GM12878 (cell line): ENCODE results near the gene SYNJ2. TPM values are rescaled to one million over a fixed set of nuclear protein-coding genes. Genes with fewer than 3 reads are reported as not detected.

ENCODE experiments used
- ATAC-seq: fragments of 200-7000 bp; cut with Tn5 transposase; 3 replicates; pipeline ENCODE4 v1.9.1; 2020; ENCODE audit warnings: mild to moderate bottlenecking, moderate library complexity
- BruUV-seq: library from RNA; stranded (reverse); fragments of 400-500 nt; replicated peaks from 2 replicates; lab custom pipeline; 2021; lab: Mats Ljungman, UMichigan
- CTCF ChIA-PET: fragments of 300-600 bp; sonication (Branson Sonifier 250); formaldehyde crosslinking; extraction: SDS; loops from one replicate; lab custom pipeline; 2021; ENCODE audit warnings: inconsistent platforms; lab: Yijun Ruan, JAX
- POLR2A ChIA-PET: fragments of 350-600 bp; formaldehyde crosslinking; extraction: SDS; loops from one replicate; lab custom pipeline; 2021; ENCODE audit warnings: inconsistent platforms; lab: Charles Lee
- RAD21 ChIA-PET: fragments of 300-600 bp; sonication (Branson Sonifier 250); formaldehyde crosslinking; loops from one replicate; lab custom pipeline; 2023; ENCODE audit warnings: antibody characterized with exemption; ENCODE audit not compliant: unreplicated experiment; lab: Charles Lee
- SMC1A ChIA-PET: fragments of 300-600 bp; sonication (Branson Sonifier 250); formaldehyde crosslinking; loops from one replicate; lab custom pipeline; 2023; ENCODE audit not compliant: unreplicated experiment, uncharacterized antibody; lab: Charles Lee
- DNase-seq: peaks from one replicate; pipeline ENCODE4 v3.0.0-alpha.2; 2011; ENCODE audit warnings: low read depth, low spot score
- FAIRE-seq: peaks from 3 replicates; lab custom pipeline; 2011; peaks lifted over from hg19 to GRCh38; lab: Jason Lieb, UNC
- H2AFZ ChIP-seq: 2 replicates; pipeline ENCODE4 v1.6.0; 2011; ENCODE audit warnings: low read depth, low read length, control low read depth; ENCODE audit not compliant: control insufficient read depth
- H3K27ac ChIP-seq: 2 replicates; pipeline ENCODE4 v1.5.1; 2011; ENCODE audit warnings: control low read depth; ENCODE audit not compliant: control insufficient read depth, insufficient read depth
- H3K27me3 ChIP-seq, 2 experiments: replicated peaks in 1 of 2; 2 replicates each; pipeline versions ENCODE4 v1.6.0 to v1.6.1; 2011; ENCODE audit warnings: low read length in 1 of 2; ENCODE audit not compliant: control insufficient read depth in 2 of 2, insufficient read depth in 2 of 2
- H3K36me3 ChIP-seq, 2 experiments: 2 replicates each; pipeline ENCODE4 v1.5.1; 2011; ENCODE audit warnings: low read length in 1 of 2; ENCODE audit not compliant: control insufficient read depth in 2 of 2, insufficient read depth in 2 of 2
- H3K4me1 ChIP-seq: 2 replicates; pipeline ENCODE4 v1.6.1; 2011; ENCODE audit warnings: mild to moderate bottlenecking, low read length, moderate library complexity, mixed read lengths; ENCODE audit not compliant: control insufficient read depth, insufficient read depth
- H3K4me2 ChIP-seq: 2 replicates; pipeline ENCODE4 v1.6.0; 2011; ENCODE audit warnings: control low read depth; ENCODE audit not compliant: control insufficient read depth, insufficient read depth
- H3K4me3 ChIP-seq: fragments of 200-600 bp; sonication (generic); 2 replicates; pipeline ENCODE4 v1.5.1; 2016
- H3K79me2 ChIP-seq: 2 replicates; pipeline ENCODE4 v1.6.0; 2011; ENCODE audit warnings: low read length; ENCODE audit not compliant: control insufficient read depth, insufficient read depth
- H3K9ac ChIP-seq: 2 replicates; pipeline ENCODE4 v1.8.0; 2011; ENCODE audit warnings: low read length, control low read depth, mixed read lengths; ENCODE audit not compliant: control insufficient read depth, insufficient read depth
- H3K9me3 ChIP-seq: replicated peaks from 3 replicates; pipeline ENCODE4 v1.5.1; 2011; ENCODE audit warnings: mild to moderate bottlenecking, low read length; ENCODE audit not compliant: control insufficient read depth, insufficient read depth
- H4K20me1 ChIP-seq: 2 replicates; pipeline ENCODE4 v1.6.0; 2011; ENCODE audit not compliant: control insufficient read depth, insufficient read depth
- ATF3 ChIP-seq: IDR thresholded peaks from 2 replicates; pipeline ENCODE4 v1.6.1; 2011; ENCODE audit warnings: low read depth, mild to moderate bottlenecking, low read length, moderate library complexity, borderline replicate concordance; ENCODE audit errors: extremely low read depth
- BRCA1 ChIP-seq: IDR thresholded peaks from 2 replicates; pipeline ENCODE4 v1.6.1; 2011; ENCODE audit warnings: low read depth, low read length, improper control_type of control experiment
- CEBPB ChIP-seq, 2 experiments: fragments of 150-350 bp in 1 of 2; IDR thresholded peaks; 2 replicates each; pipeline ENCODE4 v1.6.1; 2012 to 2014; ENCODE audit warnings: low read depth in 2 of 2, low read length in 2 of 2, borderline replicate concordance in 1 of 2, inconsistent platforms in 1 of 2
- CHD4 ChIP-seq: fragments of 200-600 bp; sonication (generic); IDR thresholded peaks from 2 replicates; pipeline ENCODE4 v1.6.1; 2016; ENCODE audit warnings: mild to moderate bottlenecking
- EGR1 ChIP-seq, 2 experiments: IDR thresholded peaks; 1 replicate in 1 of 2; 2 replicates in 1 of 2; pipeline ENCODE4 v1.6.1; 2011 to 2012; ENCODE audit warnings: low read depth in 2 of 2, low read length in 2 of 2, borderline replicate concordance in 1 of 2, mild to moderate bottlenecking in 1 of 2, moderate library complexity in 1 of 2
- ETV6 ChIP-seq, 2 experiments: fragments of 450-650 bp in 1 of 2; IDR thresholded peaks in 1 of 2; conservative IDR thresholded peaks in 1 of 2; 2 replicates each; pipeline ENCODE4 v1.6.1; 2014; ENCODE audit warnings: antibody characterized with exemption in 1 of 2, borderline replicate concordance in 1 of 2, low read depth in 1 of 2, mild to moderate bottlenecking in 1 of 2, moderate library complexity in 1 of 2
- NKRF ChIP-seq: fragments of 450-650 bp; conservative IDR thresholded peaks from 2 replicates; pipeline ENCODE4 v1.6.1; 2017; ENCODE audit warnings: mild to moderate bottlenecking, moderate library complexity
- SMAD1 ChIP-seq: fragments of 450-650 bp; IDR thresholded peaks from 2 replicates; pipeline ENCODE4 v1.6.1; 2018; ENCODE audit warnings: mild to moderate bottlenecking, low read depth; ENCODE audit not compliant: partially characterized antibody
- WRNIP1 ChIP-seq: IDR thresholded peaks from 2 replicates; pipeline ENCODE4 v1.6.1; 2011; ENCODE audit warnings: low read depth, low read length, improper control_type of control experiment, borderline replicate concordance
- YY1 ChIP-seq: IDR thresholded peaks from 2 replicates; pipeline ENCODE4 v1.6.1; 2011; ENCODE audit warnings: low read depth, mild to moderate bottlenecking, low read length
- ZBTB33 ChIP-seq: fragments of 450-650 bp; IDR thresholded peaks from 2 replicates; pipeline ENCODE4 v1.6.1; 2017; ENCODE audit warnings: mild to moderate bottlenecking
- WGBS: methylation state at CpG from one replicate; pipeline ENCODE4 v1.1.6; 2016; ENCODE audit warnings: low lambda C conversion rate; ENCODE audit not compliant: insufficient replicate concordance, insufficient coverage; ENCODE audit errors: missing lambda C conversion rate; 5-methylcytosine and 5-hydroxymethylcytosine counted together
- in situ Hi-C: fragments of 300-500 bp; cut with MboI; formaldehyde crosslinking; loops from 9 replicates; pipeline ENCODE4 v1.14.3; 2018; ENCODE audit warnings: mixed read lengths
- intact Hi-C: fragments of 100-400 bp; cut with micrococcal nuclease; formaldehyde crosslinking; loops from one replicate; pipeline ENCODE4 v1.14.2; 2022; ENCODE audit not compliant: unreplicated experiment
- polyA plus RNA-seq, 11 experiments: library from polyadenylated mRNA; depleted of rRNA in 4 of 11; unstranded in 6 of 11; stranded (reverse) in 5 of 11; fragments of >200 nt; fragmentation: Nextera tagmentation in 4 of 11; fragmentation: Illumina TruSeq in 1 of 11; extraction: Ambion mirVana in 4 of 11; extraction: Trizol in 1 of 11; gene quantifications; 1 replicate in 1 of 11; 2 replicates in 10 of 11; pipeline versions ENCODE4 v1.2.1 to v1.2.3, GENCODE V29; 2011 to 2016; ENCODE audit warnings: inconsistent platforms in 2 of 11, missing spikeins in 2 of 11, low read depth in 1 of 11
- total RNA-seq, 4 experiments: library from RNA; depleted of rRNA in 3 of 4; stranded (reverse); fragments of >200 nt in 3 of 4; fragmentation: Illumina TruSeq in 1 of 4; extraction: Trizol in 1 of 4; gene quantifications; 2 replicates each; pipeline versions ENCODE4 v1.2.1 to v1.2.3, GENCODE V29; 2013 to 2021
- TF ChIP-seq, protein P1 (sequence below): fragments of 450-650 bp; IDR thresholded peaks from 2 replicates; pipeline ENCODE4 v1.6.1; 2018; ENCODE audit warnings: borderline replicate concordance, mild to moderate bottlenecking; ENCODE audit not compliant: partially characterized antibody

SYNJ2 gene
- total and polyA plus RNA-seq, 10 of the 15 experiments (the other 5 are each of a cell fraction or from before 2014, with no cell fraction given): 0.11 to 1.8 (median 0.57) TPM

DNA sequence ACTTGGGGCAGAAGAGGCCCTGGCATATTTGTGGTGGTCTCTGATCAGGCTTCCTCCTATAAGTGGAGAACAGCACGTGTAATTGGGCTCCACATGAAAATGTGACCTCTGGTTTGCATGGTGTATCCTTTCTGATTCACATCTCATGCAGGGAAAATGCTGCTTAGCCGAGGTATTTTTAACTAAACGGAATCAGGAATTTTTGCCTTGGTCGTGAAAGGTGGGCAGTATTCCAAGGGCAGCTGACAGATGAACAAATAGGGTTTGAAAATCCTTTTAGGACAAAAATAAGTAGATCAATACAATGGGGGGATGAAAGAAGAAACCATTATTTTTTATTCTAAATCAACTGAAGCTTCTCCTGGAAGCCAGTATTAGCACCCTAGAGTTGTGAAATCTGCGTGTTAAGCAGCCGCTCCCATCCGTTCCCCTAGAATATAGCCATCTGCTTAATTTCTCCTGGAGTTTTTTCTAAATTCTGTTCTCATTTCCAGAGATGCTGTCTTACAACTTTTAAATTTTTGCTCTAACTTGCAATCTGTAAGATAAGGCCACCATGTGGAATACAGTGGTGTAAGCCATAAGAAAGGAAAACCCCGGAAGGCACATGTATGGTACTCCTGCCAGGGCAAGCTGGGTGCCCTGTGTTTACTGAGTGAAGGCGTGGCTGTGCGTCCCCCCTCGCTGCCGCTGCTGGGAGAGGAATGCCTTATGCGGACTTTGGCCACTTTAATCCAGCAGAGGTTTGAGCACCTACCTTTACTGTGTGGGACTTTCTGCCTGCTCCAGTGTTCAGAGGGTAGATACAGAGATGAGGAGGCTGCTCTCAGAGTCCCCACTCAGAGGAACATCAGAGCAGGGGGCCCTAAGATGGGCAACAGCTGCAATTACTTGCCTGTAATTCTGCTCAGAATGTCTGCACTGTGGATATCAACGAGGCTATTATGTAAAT, 52.4 kb downstream of the SYNJ2 start:
- no peaks in the 10 kb centered on the region for H3K9me3 ChIP-seq
- 90% methylated on average over 14 of the region's 14 CpGs for WGBS
- H3K36me3 ChIP-seq: no peaks in the 10 kb centered on the region; a peak in 1 of 4 replicates
- ChIA-PET POLR2A (no interaction called here), SMC1A (interaction anchor here (0.8 kb wide), 1 partner anchor 8 kb away, joined by 3 read pairs; no protein-coding TSS in a partner anchor), RAD21 (no interaction called here), CTCF (interaction anchor here (1.0 kb wide), 1 partner anchor 38 kb away, joined by 3 read pairs; no protein-coding TSS in a partner anchor)
- H3K27ac ChIP-seq: no peak overlapping the region
- H3K4me2 ChIP-seq: no peak overlapping the region
- 0 out of 2 replicates have a peak, but pooled peaks cover 6% of the 10 kb centered on the region for H3K4me1 ChIP-seq
- intact Hi-C loops: no loop called here
- no peak for ATAC-seq
- no peaks in the 10 kb centered on the region for H4K20me1 ChIP-seq
- no peak overlapping the region for H2AFZ ChIP-seq
- no peak overlapping the region for H3K4me3 ChIP-seq
- DNase-seq: no peak
- BruUV-seq: no TSS peak
- no peaks in the 10 kb centered on the region for H3K79me2 ChIP-seq
- no peak for FAIRE-seq
- in situ Hi-C loops: no loop called here
- no peaks in the 10 kb centered on the region; a peak in 1 of 4 replicates for H3K27me3 ChIP-seq
- no peak overlapping the region for H3K9ac ChIP-seq
- no peak for TF ChIP-seq NKRF
- TF ChIP-seq SMAD1: no peak
- no peak for TF ChIP-seq YY1
- TF ChIP-seq ATF3: no peak
- TF ChIP-seq WRNIP1: no peak
- no peak for TF ChIP-seq CEBPB (IDR thresholded peaks at IDR 0.05; ENCODE audit: borderline replicate concordance in 1 of 2, low read depth in 2 of 2, low read length in 2 of 2)
- TF ChIP-seq ZBTB33: no peak
- no peak for TF ChIP-seq ETV6 (conservative IDR thresholded peaks at IDR 0.05 in 1 of 2, IDR thresholded peaks at IDR 0.05 in 1 of 2; ENCODE audit: borderline replicate concordance in 1 of 2, low read depth in 1 of 2)
- no peak for TF ChIP-seq BRCA1
- TF ChIP-seq EGR1 (IDR thresholded peaks at IDR 0.05; ENCODE audit: borderline replicate concordance in 1 of 2, low read depth in 2 of 2, low read length in 2 of 2): no peak
- TF ChIP-seq, protein P1, sequence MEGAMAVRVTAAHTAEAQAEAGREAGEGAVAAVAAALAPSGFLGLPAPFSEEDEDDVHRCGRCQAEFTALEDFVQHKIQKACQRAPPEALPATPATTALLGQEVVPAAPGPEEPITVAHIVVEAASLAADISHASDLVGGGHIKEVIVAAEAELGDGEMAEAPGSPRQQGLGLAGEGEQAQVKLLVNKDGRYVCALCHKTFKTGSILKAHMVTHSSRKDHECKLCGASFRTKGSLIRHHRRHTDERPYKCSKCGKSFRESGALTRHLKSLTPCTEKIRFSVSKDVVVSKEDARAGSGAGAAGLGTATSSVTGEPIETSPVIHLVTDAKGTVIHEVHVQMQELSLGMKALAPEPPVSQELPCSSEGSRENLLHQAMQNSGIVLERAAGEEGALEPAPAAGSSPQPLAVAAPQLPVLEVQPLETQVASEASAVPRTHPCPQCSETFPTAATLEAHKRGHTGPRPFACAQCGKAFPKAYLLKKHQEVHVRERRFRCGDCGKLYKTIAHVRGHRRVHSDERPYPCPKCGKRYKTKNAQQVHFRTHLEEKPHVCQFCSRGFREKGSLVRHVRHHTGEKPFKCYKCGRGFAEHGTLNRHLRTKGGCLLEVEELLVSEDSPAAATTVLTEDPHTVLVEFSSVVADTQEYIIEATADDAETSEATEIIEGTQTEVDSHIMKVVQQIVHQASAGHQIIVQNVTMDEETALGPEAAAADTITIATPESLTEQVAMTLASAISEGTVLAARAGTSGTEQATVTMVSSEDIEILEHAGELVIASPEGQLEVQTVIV: no peak
- TF ChIP-seq CHD4: no peak
